GM12864 (cell line): ENCODE measurements around the gene OR2W1.

ENCODE experiments used
- DNase-seq: peaks from one replicate; pipeline ENCODE4 v3.0.0-alpha.2; 2011; ENCODE audit warnings: low read depth
- H3K4me3 ChIP-seq: 2 replicates; pipeline ENCODE4 v1.5.1; 2011; ENCODE audit warnings: mild to moderate bottlenecking, low read depth, low read length, control low read depth
- CTCF ChIP-seq: IDR thresholded peaks from 2 replicates; pipeline ENCODE4 v1.5.1; 2011; ENCODE audit warnings: low read depth, mild to moderate bottlenecking, moderate library complexity, low read length, control low read depth, inconsistent platforms; ENCODE audit errors: missing control alignments

Gene OR2W1

GRCh38 chr6:29019629-29020028 is 25.3 kb downstream of the OR2W1 start:
- TF ChIP-seq CTCF = no peak
- DNase-seq = no peak
- H3K4me3 ChIP-seq = no peak overlapping the region

DNA sequence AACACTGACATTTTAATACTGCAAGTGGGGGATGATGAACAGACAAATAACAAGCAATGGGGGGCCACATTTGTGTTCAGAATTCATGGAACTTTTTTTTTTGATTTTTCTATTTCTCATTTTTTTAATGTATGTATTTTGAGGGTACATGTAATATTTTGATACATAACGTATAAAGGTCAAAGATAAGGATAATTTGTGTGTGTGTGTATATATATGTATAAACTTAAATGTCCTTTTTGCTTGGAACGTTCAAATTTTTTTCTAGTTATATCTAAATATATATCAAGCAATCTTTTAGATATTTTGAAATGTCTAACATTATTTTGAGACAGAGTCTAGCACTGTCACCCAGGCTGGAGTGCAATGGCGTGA is 27.6 kb downstream of the OR2W1 start:
- no peak overlapping the region; the same call in 1 of the 2 replicates for H3K4me3 ChIP-seq
- no peak for TF ChIP-seq CTCF
- DNase-seq = no peak

- H3K4me3 ChIP-seq = peak overlapping the region; percentile 56
- TF ChIP-seq CTCF = peak; percentile 73
- DNase-seq = peak; percentile 78
Measured at GRCh38 chr6:29016559-29017427, 28.2 kb downstream of the OR2W1 start.

GRCh38 chr6:29014729-29015608 is 30.0 kb downstream of the OR2W1 start:
- TF ChIP-seq CTCF = peak; percentile 16
- no peak for DNase-seq
- no peak overlapping the region for H3K4me3 ChIP-seq

DNA sequence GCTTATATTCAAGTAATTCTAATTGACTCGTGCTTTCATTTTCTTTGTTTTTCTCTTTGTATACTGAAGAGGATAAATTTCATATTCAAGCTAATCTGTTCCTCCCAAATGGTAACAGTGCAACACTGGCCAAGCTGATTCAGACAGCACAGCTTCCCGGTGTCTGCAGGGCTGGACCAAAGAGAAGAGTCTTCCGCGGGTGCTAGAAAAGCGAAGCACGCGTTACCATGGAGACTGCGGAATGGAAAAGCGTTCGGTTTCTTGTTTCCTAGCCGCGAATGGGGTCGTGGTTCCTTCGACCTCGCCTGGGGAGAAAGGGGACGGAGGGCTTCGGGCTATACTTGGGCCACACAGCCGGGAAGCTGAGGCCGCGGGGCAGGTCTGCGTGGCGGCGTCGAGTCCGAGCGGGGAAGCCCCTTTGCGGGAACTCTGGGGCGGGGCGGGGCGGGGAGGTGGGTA is 33.7 kb downstream of the OR2W1 start:
- DNase-seq = no peak
- peak overlapping the region; percentile 39 for H3K4me3 ChIP-seq
- no peak for TF ChIP-seq CTCF

GRCh38 chr6:29009358-29009757 is 35.6 kb downstream of the OR2W1 start:
- H3K4me3 ChIP-seq = no peak overlapping the region
- no peak for DNase-seq
- TF ChIP-seq CTCF = no peak
